NCI-H187 (cell line): ENCODE measurements around the gene OR2S2.
"Not testable (repeated sequence)": the region's sequence is repeated elsewhere in the genome, so short reads cannot be mapped to it uniquely, and the experiment has no call there.

ENCODE experiments used
- DNase-seq, 2 experiments: peaks; one replicate each; lab custom pipeline; 2025; lab: John Stamatoyannopoulos, UW

The OR2S2 gene

DNA sequence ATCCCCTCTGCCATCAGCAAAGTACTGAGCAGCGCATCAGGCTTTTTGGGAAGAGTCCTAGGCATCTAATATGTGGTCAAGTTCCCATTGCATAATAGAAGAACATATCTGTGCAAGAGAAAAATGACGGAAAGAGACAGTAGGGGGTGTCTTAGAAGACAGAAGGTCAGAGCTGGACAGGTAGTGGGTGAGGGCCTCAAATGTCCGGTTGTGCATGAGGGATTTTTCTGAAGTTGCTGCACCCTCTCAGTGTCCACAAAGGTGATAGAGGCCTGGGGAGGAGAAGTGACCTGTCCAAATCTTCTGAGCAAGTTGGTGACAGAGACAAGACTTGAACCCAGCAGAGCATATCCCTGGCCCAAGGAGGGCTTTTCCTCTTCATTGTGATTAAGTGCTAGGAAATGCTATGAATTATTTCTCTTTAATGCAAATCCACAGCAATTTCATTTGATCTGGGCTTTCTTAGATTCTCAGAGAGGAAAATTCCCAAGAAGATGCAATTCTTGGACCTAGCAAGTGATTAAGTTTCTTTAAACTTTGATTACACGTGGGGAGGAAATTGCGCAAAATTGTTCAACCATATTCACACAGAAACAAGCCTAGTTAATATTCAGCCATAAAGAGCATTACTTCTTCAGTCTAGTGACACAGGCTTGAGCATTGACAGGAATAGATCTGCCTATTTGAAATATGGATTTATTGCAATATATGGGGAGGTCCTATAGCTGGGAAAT lies at the start of gene OR2S2:
OR2S2 (minus strand) TSS at position 51 of the 734 bp plus-strand sequence. CDS start 56 bp downstream, outside the sequence.
- no peak for DNase-seq

DNA sequence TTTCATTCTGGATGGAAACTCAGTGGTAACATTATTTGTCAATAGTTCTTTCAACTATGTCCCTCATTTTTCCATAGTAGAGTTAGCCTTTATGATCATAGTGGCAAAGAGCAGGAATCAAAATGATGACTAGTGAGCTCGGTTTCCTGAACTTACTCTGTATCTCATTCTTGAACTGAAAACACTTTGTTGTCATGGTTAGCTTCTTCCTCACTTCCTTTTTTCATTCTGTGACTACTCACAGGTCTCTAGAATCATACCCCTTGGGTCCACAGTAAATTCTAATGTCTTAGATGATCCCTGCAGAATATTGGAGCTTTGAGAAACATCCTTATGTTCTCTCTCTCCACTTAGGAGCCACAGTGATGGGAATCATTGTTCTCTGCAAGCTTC lies 49.4 kb upstream of the OR2S2 start:
- no peak for DNase-seq

GRCh38 chr9:36006549-36007315 lies 48.8 kb upstream of the OR2S2 start:
- DNase-seq: no peak

DNA sequence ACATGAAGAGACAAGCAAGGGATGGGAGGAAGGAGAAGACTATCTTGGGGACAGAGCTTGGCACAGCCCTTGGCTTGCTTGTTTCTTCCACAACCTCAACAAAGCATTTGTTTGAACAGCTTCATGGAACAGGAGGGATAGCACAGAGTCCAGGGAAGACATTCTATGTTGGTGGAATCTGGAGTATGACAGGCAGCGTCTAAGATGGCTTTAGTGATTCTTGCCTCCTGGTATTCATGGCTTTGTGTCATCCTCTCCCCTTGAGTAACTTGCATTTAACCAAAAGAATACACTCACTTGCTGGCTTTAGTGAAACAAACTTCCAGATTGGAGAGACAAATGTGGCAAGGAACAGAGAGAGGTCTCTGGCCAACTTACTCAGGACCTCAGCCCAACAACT lies 47.9 kb upstream of the OR2S2 start:
- DNase-seq: no peak

GRCh38 chr9:35998333-35998732 lies 40.4 kb upstream of the OR2S2 start:
- DNase-seq: no peak

DNA sequence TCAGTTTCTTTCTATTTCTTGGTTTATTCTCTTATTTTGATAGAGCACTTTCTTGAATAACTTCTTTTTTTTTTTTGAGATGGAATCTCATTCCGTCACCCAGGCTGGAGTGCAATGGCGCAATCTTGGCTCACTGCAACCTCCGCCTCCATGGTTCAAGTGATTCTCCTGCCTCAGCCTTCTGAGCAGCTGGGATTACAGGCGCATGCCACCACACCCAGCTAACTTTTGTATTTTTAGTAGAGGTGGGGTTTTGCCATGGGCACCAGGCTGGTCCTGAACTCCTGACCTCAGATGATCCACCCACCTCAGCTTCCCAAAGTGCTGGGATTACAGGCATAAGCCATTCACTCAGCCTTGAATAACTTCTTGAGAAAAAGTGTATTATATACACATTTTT lies 39.1 kb upstream of the OR2S2 start:
- not testable (repeated sequence) for DNase-seq

GRCh38 chr9:35996358-35996970 lies 38.5 kb upstream of the OR2S2 start:
- no peak for DNase-seq

DNA sequence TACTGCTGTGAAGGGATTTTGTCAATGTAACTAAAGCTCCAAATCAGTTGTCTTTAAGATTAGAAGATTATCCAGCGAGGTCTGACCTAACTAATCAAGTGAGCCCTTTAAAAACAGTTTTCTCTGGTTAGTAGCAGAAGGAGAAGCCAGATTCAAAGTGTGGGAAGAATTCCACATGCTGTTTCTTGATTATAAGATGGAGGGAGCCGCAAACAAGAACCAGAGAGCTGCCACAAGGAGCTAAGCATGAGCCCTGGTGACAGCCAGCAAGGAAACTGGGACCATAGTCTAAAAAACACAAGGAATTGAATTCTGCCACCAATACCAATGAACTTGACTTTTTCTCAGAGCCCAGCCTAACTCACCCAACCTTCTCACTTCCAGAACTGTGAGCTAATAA lies 37.0 kb upstream of the OR2S2 start:
- no peak for DNase-seq

DNA sequence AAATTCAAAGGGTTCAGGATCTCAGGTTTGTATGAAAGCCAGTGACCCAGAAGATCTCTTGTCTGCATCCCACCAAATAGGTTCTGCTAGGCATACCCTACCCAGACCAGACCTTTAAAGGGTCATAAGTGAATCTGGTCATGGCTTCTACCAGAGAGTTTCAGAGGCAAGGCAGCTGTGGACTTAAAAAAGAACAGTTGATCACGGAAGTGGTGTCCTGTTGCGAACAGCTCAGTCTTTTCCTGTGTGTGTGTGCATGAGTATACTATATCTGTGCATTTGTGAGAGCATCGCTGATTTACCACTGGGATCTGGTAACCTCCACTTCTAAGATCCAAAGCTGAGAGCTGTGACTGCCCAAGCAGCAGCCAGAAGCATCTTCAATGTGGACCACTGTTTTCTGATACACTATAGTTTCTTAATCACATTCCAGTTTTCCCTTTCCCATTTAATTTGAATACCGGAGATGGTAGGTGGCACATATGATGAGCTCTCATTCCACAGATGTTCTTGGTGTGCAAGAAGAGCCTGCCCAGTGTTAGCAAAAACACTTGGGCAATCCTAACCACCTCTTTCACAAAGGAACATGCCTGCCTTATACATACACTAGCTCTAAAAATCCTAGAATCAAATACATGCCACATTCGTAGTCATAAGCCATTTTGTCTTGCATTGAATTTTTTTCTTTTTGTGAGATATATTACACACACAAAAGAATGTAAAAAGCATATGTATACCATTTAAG lies 36.2 kb upstream of the OR2S2 start:
- DNase-seq: no peak

- DNase-seq: not testable (repeated sequence)
Measured at GRCh38 chr9:35993136-35993535, 35.2 kb upstream of the OR2S2 start.

DNA sequence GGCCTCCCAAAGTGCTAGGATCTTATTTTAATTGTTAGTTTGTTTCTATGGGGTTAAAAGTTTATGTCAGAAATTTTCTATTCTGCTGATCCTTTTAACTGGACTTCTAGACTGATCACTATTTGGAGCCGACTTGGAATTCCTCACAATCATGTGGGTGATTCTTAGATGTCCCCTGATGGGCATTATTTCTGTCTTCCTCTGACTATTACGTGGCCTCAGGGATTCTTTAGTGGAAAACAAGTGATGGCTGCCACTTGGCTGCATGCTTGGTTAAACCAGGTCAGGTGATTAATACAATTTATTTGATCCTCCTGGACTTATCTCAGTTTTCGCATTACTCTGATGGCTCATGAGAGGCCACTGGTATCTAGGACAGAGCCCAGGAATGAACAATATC lies 32.2 kb upstream of the OR2S2 start:
- no peak for DNase-seq

GRCh38 chr9:35984021-35984420 lies 26.1 kb upstream of the OR2S2 start:
- no peak for DNase-seq

GRCh38 chr9:35981699-35982098 lies 23.7 kb upstream of the OR2S2 start:
- DNase-seq: no peak

GRCh38 chr9:35980289-35981011 lies 22.5 kb upstream of the OR2S2 start:
- DNase-seq: no peak

- DNase-seq: no peak
Measured at GRCh38 chr9:35978792-35979191, 20.8 kb upstream of the OR2S2 start.

- DNase-seq: no peak
Measured at GRCh38 chr9:35976726-35977125, 18.8 kb upstream of the OR2S2 start.

DNA sequence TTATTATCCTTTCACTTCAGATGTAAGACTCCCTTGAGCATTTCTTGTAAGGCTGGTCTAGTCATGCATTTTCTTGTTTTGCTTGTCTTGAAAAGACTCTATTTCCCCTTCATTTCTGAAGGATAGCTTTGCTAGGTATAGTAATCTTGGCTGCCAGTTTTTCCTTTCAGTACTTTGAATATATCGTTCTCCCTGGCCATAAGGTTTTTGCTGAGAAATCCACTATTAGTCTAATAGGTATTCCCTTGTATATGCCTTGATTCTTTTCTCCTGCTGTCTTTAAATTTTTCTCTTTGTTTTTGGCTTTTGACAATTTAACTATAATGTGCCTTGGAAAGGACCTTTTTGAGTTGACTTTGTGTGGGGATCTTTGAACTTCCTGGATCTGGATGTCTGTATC lies 16.8 kb upstream of the OR2S2 start:
- no peak for DNase-seq

- no peak for DNase-seq
Measured at GRCh38 chr9:35972093-35972492, 14.1 kb upstream of the OR2S2 start.

DNA sequence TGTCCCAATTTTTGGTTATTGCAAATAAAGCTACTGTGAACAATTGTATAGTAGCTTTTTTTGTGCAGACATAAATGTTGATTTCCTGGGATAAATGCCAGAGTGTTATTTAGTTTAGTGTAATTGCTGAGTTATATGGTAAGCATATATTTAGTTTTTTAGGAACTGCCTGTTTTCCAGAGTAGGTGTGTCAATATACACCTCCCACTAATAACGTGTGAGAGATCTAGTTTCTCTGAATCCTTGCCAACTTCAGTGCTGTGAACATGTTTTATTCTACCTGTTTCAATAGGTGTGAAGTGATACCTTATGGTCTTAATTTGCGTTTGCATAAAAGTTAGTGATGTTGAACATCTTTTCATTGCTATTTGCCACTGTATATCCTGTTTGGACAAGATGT lies 9.1 kb upstream of the OR2S2 start:
- DNase-seq: no peak

DNA sequence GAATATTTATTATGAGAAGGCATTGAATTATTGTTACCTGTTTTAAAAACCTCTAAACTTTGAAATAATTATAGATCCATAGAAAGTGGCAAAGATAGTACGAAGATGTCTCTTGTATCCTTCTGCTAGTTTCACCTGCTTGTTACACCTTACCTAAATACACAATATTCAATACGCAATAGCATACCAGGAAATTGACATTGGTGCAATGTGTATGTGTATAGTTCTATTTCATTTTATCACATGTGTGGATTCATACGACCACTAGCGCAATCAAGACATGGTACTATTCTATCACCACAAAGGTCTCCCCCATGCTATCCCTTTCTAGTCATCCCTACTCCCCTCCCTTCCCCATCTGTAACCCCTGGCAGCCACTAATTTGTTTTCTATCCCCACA lies 8.5 kb upstream of the OR2S2 start:
- DNase-seq: no peak

- DNase-seq: no peak
Measured at GRCh38 chr9:35965011-35965410, 7.1 kb upstream of the OR2S2 start.
